Measurements from ENCODE around the gene ECHDC1. TPM values are rescaled to one million over a fixed set of nuclear protein-coding genes. Genes with fewer than 3 reads are reported as not detected.

The ECHDC1 gene
- total RNA-seq, 3 donors from 2014 or later, result 56.7 to 93.7 (median 82.2) TPM

- Histone ChIP-seq H3K9me3 (no peaks in the 10 kb centered on the region), H3K4me3 (no peak overlapping the region), H3K4me1 (no peaks in the 10 kb centered on the region), H3K36me3 (no peaks in the 10 kb centered on the region), H3K27me3 (no peaks in the 10 kb centered on the region), H3K27ac (no peak overlapping the region)
- DNase-seq (ENCODE audit: low spot score in 2 of 2), result no peak
- no peak for TF ChIP-seq POLR2A (IDR thresholded peaks at IDR 0.05)
- TF ChIP-seq POLR2AphosphoS5 (IDR thresholded peaks at IDR 0.05), result no peak
- TF ChIP-seq CTCF (IDR thresholded peaks at IDR 0.05), result no peak
- intact Hi-C loops (cut with DNase I; ENCODE audit: low total_unique reads), result no loop called here
Measured at GRCh38 chr6:127328043-127328609, 15.3 kb downstream of the ECHDC1 start.

- H3K27ac ChIP-seq, result no peak overlapping the region
- H3K36me3 ChIP-seq, result no peaks in the 10 kb centered on the region
- H3K4me3 ChIP-seq, result no peak overlapping the region
- no peaks in the 10 kb centered on the region for H3K4me1 ChIP-seq
- TF ChIP-seq CTCF (IDR thresholded peaks at IDR 0.05) (no peak), POLR2A (IDR thresholded peaks at IDR 0.05) (no peak), POLR2AphosphoS5 (IDR thresholded peaks at IDR 0.05) (no peak)
- no peaks in the 10 kb centered on the region for H3K27me3 ChIP-seq
- intact Hi-C loops (cut with DNase I; ENCODE audit: low total_unique reads), result no loop called here
- H3K9me3 ChIP-seq, result no peaks in the 10 kb centered on the region
- no peak for DNase-seq (ENCODE audit: low spot score in 2 of 2)
Measured at GRCh38 chr6:127319686-127320085, 23.7 kb downstream of the ECHDC1 start.

GRCh38 chr6:127317388-127318128 is 25.9 kb downstream of the ECHDC1 start:
- no peaks in the 10 kb centered on the region for H3K36me3 ChIP-seq
- TF ChIP-seq POLR2AphosphoS5 (IDR thresholded peaks at IDR 0.05) (no peak), POLR2A (IDR thresholded peaks at IDR 0.05) (no peak), CTCF (IDR thresholded peaks at IDR 0.05) (no peak)
- DNase-seq (ENCODE audit: low spot score in 2 of 2), result no peak
- intact Hi-C loops (cut with DNase I; ENCODE audit: low total_unique reads), result no loop called here
- no peak overlapping the region for H3K4me3 ChIP-seq
- no peaks in the 10 kb centered on the region for H3K4me1 ChIP-seq
- no peaks in the 10 kb centered on the region for H3K9me3 ChIP-seq
- H3K27ac ChIP-seq, result no peak overlapping the region
- H3K27me3 ChIP-seq, result no peaks in the 10 kb centered on the region

GRCh38 chr6:127305741-127306140 is 37.7 kb downstream of the ECHDC1 start:
- intact Hi-C loops (cut with DNase I; ENCODE audit: low total_unique reads), result no loop called here
- H3K9me3 ChIP-seq, result no peaks in the 10 kb centered on the region
- no peaks in the 10 kb centered on the region for H3K36me3 ChIP-seq
- no peaks in the 10 kb centered on the region for H3K27me3 ChIP-seq
- H3K4me1 ChIP-seq, result no peaks in the 10 kb centered on the region
- H3K27ac ChIP-seq, result no peak overlapping the region
- H3K4me3 ChIP-seq, result no peak overlapping the region
- DNase-seq (ENCODE audit: low spot score in 2 of 2), result no peak
- TF ChIP-seq POLR2AphosphoS5 (IDR thresholded peaks at IDR 0.05) (no peak), POLR2A (IDR thresholded peaks at IDR 0.05) (no peak), CTCF (IDR thresholded peaks at IDR 0.05) (no peak)

GRCh38 chr6:127303917-127304316 is 39.5 kb downstream of the ECHDC1 start:
- H3K27me3 ChIP-seq, result no peaks in the 10 kb centered on the region
- peak overlapping the region; percentile 1 to 59 for H3K27ac ChIP-seq
- no peaks in the 10 kb centered on the region for H3K9me3 ChIP-seq
- DNase-seq (ENCODE audit: low spot score in 2 of 2), result no peak
- no peak for TF ChIP-seq POLR2AphosphoS5 (IDR thresholded peaks at IDR 0.05)
- TF ChIP-seq POLR2A (IDR thresholded peaks at IDR 0.05), result no peak
- no peak for TF ChIP-seq CTCF (IDR thresholded peaks at IDR 0.05)
- intact Hi-C loops (cut with DNase I; ENCODE audit: low total_unique reads), result no loop called here
- H3K36me3 ChIP-seq, result no peaks in the 10 kb centered on the region
- no peak overlapping the region for H3K4me3 ChIP-seq
- no peaks in the 10 kb centered on the region for H3K4me1 ChIP-seq
